Activated effector memory CD4-positive, alpha-beta T cell treated with anti-CD3 and anti-CD28 coated beads, Interleukin-2, amount 50 U/mL, for 16 hours (primary cell): ENCODE data around the gene KCNMA1.
A peak's percentile ranks its signal among the peaks of the same experiment; 100 is the strongest.
"Not testable (repeated sequence)": the region's sequence is repeated elsewhere in the genome, so short reads cannot be mapped to it uniquely, and the experiment has no call there.

Experiments used
- DNase-seq: peaks from one replicate; pipeline ENCODE4 v3.0.0-alpha.2; 2020

The KCNMA1 gene

DNA sequence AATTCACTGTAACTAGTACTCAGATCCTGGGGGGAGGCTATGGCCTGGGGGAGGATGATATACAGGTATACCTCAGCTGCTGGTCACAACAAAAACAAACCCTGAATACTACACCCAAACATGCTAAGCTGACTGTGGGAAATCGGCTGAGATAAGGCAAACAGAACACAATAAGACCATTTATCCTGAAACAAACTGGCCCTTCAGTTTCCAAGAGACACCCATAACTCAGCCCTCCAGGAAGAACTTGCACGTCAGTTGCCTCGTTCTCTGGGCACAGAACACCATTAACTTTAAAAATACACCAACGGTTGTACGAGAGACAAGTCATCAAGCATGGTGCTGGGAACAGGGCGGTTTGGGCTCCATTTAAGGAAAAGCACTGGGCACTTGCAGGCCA lies 24.1 kb upstream of the KCNMA1 start:
- no peak for DNase-seq

DNA sequence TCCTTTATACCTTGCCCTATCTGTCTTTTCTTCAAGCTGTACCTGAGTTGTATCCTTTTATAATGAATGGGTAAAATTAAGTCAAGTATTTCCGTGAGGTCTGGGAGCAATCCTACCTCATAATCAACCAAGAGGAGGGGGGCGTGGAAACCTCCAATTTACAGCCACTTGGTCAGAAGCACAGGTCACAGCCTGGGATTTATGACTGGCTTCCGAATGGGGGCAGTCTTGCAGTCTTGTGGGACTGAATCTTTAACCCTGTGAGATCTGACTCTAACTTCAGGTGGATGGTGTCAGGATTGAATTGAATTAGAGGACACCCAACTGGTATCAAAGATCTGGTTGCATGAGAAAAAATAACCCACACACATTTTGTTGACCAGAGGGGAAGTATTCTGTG lies 23.5 kb upstream of the KCNMA1 start:
- no peak for DNase-seq

DNA sequence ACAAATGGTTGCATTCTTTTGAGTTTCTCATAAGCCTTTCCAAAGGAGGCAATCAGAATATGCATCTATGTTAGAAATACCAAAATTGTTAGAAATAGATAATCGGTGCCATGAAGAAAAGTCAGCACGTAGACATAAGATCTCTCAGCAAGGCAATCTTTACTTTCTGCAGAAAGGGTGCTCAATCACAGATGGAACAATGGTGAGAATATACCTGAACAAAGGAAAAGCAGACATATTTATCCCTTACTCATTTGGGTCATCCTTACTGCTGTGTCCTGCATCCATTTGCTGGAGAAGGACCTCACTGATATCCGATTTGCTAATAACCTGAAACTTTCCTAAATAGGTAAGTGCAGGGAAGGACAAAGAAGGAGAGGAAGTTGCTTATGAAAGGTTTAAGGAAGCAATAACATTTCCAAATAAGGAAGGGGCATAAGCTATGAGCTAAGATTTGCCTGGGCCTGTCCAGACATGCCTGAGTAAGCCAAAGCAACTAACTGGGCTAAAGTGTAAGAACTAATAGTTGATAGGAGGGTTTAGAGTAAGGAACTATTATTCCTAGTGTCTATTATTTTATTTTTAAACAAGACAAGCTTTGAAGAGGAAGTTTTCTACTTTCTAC lies 21.6 kb upstream of the KCNMA1 start:
- not testable (repeated sequence) for DNase-seq

DNA sequence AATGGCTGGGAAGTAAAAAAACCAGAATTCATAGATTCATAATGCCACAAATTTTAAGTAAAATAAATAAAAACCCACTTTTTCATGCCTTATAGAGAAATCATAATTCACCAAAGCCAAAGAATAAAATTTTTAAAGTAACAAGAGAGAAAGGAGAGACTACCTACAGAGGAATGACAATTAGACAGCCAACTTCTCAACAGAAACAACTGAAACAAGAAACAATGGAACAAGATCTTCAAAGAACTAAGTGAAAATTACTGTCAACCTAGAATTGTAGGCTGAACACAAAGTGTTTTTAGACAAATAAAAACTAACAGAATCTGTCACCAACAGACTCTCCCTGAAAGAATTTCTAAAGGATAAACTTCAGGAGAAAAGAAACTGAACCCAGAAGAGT lies 15.6 kb upstream of the KCNMA1 start:
- no peak for DNase-seq

DNA sequence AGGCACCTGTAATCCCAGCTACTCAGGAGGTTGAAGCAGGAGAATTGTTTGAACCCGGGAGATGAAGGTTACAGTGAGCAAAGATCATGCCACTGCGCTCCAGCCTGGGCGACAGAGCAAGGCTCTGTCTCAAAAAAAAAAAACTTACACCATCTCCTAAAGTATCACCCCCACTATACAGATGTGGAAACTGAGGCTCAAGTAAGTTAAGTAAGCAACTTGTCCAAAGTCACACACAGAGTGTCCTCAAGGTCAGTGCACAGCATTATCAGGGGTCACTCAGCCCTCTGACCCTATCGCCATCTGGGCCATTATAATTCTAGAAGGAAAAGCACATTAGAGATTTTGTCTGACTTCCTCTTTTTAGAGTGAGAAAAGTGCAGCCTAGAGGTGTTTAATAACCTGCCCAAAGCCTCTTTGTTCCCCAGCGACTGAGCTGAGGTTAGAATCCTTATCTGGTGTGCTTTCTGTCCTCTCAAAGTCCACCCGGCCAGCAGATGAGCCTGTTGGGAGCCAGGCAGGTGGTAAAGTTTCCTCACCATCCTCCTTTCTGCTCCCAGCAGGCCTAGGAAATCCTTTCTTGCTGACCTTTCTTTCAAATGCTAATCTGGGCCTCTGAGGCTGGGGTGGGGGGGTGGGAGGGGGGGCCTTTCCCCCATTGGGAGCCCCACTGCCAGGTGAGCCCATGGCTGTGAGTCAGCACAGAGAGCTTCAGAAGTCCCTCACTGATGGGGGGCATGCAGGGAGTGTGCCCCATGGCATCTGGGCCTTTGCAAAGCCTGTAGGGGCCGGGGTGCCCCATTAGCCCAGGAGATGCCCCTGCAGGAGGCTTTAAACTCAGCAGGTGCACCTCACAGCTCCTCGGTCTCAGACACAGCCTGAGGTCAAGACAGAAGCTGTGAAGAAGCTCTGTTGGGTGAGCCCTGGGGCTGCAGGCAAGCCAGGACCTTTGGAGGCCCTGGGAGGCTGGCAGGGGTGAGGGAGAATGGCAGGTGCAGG lies 12.0 kb upstream of the KCNMA1 start:
- DNase-seq = no peak

DNA sequence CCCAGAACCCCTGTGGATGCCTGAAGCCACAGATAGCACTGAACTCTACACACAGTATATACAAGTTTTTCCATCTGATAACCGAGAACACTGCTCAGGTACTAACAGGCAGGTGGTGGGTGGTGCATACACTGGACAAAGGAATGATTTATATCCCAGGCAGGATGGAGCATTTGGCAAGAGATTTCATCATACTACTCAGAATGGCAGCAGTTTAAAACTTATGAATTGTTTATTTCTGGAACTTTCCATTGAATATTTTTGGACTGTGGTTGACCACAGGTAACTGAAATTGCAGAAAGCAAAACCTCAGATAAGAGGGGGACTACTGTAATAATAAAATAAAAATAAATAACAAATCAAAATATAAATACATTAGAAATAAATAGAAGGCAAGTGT lies 10.9 kb upstream of the KCNMA1 start:
- no peak for DNase-seq

DNA sequence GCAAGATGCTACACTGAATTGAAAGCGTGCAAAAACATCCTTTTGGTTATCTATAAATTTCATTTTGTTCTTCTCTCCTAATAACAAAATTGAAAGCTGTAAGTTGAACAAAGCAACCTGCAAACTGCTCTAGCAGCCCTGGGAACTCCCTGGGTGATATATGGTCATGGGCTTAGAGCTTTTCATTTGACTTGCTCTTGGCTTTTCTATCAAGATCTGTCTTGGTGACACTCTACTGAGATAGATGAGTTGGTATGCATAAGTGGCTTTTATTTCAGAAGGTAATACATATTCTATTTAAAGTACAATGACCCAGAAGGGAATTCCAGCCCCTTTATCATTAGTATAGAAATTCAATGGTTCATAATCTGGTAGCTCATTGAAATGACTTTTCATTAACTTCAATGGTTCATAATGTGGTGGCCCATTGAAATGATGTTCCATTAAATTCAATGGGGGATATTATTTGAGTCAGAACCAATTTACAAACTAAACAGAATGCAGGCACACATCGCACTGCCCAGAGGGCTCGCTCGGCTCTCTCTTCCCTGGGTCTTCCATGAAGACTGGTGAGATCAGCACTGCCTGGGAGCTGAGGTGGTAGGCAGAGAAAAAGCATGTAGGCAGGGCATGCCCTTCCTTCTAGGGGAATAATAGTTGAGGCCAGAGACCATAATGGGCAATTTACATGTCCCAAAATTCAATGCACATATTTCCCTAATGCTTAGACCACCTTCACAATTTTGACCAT lies 10.1 kb upstream of the KCNMA1 start:
- DNase-seq = no peak

DNA sequence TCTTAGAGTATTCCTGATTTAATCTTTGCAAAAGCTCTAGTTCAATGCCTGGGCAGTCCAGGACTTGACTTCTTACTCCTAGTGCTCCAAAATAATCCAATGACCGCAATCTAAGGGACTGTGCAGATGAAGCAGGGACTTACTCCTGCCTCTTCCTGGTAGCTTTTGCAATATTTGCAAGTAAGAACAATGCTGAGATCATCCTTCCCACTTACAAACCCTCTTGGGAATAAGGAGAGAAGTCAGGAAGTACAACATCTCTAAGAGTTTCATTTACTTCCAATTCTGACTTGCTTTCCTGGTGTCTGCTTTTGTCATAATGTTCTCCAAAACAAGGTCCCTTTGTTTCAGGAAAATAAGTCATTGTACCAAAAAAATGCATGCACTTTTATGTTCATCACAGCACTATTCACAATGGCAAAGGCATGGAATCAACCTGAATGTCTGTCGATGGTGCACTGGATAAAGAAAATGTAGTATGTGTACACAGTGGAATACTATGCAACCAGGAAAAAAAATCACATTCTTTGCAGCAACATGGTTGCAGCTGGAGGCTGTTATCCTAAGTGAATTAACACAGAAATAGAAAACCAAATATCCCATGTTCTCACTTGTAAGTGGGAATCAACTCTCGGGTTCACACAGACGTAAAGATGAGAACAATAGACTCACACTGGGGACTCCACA lies 7.1 kb upstream of the KCNMA1 start:
- DNase-seq = no peak

DNA sequence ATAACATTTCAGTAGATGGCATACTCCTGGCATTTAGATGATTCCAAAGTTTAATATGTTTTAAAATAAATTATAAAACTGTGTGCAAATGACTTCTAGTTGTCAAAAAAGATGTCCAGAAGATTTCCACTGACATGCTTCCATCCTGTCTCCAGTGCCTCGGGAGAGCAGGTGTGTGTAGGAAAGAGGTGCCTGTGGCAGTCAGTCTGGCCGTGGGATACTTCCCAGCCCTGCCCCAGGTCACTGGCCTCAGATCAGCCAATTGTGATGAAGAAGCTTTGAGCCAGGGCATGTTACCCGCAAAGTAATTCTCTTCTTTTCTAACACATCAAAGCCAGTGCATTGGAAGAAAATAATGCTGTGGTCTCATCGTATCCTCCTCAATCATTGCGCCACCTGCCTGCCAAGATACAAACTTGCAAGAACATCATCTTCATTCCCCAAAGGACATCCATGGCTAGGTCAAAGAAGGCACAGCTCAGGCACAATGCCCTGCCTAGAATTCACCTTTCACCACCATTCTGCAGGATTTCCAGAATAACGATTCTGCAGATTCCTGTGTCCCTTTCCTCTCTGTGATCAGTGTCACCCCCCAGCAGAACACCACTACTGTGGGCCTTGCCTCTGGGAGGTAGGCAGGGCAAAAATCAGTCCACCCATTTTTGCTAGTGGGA lies 6.3 kb upstream of the KCNMA1 start:
- no peak for DNase-seq

DNA sequence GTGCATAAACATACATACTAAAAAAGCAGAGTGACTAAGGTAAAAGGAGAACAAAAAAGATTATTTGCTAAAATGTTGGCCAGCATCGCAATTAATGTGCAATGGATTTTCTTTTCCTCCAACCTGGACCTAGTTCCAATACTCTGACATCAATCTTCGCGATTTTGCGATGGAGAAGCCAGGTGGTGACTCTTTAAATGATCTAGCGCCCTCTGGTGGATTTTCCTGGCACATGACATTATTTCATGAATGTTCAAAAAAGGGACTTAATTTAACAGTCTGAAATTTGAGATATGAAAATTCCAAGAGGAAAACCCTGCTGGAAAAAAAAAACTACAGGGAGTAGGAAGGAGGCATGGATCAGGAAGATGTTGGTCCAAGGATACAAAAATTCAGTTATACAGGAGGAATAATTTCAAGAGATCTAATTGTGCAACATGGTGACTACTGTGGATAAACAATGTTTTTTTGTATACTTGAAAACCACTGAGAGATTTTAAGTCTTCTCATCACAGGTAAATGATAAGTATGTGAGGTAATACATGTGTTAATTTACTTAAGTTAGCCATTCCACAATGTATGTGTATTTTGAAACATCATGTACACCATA lies 4.3 kb upstream of the KCNMA1 start:
- peak; percentile 69 for DNase-seq

DNA sequence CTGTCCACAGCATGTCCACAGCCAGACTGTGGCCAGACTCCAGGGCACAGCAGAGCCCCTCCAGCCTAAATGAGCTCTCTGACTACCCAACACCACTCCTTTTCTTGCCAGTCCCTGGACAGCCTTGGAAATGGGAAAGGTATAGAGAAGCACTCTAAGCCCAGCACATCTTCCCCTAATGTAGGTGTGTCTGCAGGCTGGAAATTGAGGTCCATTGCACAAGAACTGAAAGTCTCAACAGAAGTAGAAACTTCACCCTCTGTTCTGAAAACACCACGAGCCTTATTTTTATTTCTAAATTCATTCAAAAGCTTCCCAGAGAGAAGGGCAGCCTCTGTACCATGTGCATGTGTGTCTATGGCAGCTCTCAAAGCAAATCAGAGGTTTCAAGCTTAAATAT lies 3.7 kb upstream of the KCNMA1 start:
- DNase-seq = no peak

DNA sequence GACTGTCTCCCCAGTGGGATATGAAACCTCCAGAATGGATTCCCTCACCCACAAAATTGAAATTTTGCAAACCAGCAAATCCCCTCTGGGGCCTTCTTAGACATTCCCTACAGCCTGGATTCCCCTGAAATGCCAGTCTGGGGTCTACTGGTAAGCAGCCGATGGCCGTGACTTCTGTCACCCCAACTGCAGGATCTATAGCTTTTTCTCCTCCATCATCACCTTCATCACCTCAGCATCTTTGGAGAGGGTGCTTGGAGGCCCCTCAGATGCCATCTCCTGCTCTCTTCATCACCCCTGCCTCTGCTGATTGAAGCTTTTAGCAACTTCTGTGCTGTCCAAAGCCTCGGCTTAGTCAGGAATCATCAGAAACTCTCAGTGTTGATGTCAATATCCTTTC lies 2.6 kb upstream of the KCNMA1 start:
- no peak for DNase-seq

DNA sequence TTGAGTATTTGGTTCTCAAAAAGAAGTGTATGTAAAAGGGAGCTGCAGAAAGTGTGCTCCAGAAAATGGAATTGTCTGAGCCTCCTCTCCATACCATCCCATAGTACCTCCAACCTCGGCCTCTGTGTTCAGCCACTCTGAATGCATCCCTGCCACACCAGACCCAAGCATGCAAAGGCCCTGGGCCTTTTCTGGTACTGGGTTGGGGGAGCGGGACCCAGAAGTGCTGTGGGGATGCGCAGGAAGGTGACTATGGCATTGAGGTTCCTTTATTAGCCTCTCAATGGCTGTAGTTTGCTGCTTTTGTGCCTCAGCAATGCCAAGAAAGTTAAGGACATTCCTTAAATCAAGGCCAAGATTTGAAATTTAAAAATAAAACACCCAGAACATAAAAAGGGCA lies 2.1 kb upstream of the KCNMA1 start:
- DNase-seq = no peak

DNA sequence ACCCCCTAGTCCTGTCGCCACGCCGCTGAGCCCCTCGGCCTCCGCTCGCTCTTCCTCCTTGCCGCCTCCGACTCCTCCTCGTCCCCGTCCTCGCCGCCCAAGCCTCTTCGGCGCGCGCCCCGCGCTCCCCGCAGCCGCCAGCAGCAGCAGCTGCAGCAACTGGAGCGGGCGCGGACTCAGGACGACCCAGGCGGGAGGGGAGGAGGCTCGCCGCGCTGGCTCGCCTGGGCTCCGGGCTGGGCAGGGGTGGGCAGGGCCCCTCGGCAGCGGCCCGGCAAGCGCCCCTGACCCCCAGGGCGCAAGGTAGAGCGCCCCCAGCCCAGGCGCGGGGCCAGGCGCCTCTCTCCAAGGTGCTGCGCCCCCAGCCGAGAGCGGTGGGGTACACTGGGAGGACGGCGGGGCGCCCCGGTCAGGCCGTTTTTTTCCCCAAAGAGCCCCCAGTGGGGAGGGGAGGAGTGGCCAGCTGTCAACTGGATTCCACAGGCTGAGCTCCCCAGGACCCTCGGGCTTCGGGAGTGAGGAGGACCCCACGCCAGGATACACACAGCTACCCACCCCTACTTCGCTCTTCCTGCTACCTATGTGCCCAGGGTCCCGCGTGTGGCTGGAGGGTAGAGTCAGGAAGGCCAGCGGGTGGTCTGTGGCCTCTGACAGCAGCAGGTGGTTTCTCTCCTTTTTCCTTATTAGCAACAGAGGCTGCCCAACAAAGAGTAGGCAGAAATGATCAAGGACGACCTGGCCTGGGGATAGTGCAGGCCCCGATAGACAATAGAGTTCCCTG lies 903 bp upstream of the KCNMA1 start:
- no peak for DNase-seq

DNA sequence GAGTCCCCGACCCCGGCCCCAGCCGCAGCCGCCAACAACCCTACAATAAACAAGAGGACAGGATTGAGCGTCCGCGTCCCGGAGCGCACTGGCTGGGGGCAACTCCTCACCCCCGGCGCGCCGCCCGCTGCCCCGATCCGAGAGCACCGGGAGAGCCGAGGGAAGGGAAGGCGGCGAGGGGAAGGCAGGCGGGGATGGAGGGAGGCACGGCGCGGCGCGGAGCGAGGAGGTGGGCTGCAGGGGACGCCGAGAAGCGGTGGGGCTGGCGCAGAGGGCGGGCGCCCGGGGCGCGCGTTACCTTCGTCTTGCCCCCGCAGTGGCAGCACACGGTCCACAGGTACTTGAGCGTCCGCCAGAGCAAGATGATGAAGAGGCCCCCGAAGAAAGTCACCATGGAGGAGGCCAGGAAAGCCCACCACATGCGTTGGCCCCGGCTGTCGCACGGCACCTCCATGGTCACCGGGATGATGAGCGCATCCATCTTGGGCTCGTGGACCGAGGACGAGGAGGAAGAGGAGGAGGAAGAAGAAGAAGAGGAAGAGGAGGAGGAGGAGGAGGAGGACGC lies 559 bp downstream of the KCNMA1 start:
- DNase-seq = no peak

DNA sequence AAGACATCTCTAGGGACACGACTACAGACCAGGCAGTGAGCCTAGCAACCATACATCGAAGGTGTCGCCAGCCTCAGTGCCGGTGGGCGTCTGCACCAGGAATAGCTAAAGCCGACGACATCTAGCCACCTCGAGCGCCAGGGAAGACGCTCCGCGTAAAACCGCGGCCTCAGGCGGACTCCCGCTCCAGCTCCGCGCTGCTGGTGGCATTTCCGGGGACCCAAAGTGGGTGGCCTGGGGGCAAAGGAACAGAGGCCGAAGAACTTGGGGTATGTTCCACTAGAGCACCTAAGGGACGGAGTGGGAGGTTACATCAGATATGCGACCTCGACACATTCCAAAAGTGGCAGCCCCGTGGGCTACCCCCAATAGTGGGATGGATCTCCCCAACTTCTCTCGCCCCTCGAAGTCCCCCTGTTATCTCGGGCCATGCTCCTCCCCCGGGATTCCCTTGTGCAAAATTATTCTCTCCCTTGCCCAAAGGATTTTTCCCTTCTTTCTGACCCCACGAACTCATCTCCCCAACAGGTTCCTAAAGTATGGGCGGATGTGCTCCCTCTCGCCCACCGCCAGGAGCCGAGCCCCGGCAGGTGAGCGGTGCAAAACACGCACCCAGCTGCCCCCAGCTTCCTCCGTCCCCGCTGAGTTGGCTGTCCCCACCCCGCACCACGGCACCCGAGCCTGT lies 1.2 kb downstream of the KCNMA1 start:
- no peak for DNase-seq

DNA sequence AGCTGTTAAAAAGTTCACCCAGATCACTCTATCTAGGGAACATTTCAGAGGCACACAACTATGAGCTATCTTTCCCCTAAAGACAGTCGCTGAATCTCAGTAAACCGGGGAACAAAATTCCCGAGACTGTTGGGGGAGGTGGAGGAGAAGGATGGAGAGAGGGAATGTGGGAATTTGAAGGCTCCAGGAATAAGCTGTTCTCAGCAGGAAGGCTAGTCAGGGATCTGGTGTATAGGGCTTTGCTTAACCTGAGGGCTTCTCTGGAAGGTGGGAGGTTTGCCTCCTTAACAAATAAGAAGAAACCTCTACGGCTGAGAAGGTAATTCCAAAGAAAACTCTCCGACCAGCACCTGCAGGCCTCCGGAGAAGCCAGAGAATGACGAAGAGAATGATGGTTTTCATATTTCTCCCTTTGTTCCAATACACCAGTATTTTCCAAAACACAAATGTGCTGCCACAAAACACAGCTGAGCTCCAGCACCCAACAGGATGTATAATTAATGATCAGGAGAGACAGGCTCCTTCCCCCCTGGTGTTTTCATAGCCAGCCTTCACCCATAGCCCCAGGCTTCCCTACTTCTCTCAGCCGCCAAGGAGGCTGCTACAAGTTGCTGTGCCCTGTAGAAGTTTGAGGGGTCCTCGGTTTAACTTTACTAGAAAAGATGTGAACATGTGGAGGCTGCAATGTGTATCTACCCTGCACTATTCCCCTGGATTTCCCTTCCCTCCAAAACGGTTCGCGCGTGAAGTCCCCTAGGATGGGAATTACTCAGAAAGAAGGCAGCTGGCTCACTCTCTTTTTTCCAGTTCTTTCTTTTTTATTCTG lies 2.0 kb downstream of the KCNMA1 start:
- no peak for DNase-seq

DNA sequence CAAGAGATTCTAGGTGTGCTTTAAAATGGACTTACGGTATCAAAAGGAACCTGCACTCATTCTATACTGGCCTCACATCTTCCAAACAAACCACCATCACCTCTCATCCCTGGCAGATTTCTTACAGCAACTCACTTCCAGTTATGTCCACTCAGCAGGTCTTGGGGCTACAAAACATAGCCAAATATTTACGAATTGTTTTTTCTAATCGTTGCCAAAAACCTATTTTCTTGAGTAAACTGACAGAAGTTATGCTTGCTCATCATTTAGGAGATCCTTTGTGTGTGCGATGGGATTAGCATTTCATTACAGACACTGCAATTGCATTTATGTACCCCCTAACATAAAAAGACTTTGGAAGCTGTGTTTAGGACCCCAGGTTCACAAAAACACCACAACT lies 2.7 kb downstream of the KCNMA1 start:
- DNase-seq = no peak

DNA sequence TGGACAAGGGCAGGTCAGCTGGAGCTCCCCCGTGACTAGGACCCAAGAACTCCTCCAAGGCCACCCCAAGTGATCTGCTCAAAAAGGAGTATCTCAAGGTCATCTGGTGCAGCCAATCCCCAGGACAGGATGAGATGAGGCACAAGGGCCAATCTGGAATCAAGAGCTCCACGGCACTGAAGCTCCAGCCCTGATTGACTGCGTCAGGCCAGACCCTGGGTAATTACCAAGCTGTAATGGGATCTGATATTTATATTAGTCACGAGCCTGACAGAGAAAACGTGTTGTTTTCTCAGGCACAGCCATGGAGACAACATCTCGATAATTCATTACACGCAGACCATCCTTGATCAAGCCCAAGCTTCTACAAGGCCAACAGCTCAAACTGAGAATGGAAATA lies 4.2 kb downstream of the KCNMA1 start:
- DNase-seq = no peak
